Measurements from ENCODE around the gene PAX2.

The PAX2 gene

DNA sequence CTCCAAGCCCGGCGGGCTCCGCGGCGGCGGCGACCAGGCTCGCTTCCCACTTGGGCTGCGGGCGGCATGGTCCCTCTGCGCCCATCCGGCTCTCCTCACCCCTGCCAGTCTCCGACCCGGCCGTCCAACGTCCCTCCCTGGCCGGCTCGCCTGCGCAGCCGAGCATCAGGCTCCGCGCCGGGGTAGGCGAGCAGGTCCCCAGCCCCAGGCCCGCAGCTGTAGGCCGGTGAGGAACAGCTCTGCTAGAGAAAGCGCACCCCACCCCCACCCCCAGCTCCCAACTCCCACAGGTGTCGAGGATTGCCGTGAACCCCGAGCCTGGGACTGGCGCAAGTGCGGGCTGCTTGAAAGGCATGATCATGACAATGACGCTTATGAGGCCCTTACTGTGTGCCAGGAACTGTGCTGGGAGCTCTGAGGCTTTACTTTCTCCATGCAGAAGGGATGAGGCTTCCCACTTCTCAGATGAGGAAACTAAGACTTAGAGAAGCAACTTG lies 20.8 kb upstream of the PAX2 start:
- DNase-seq (ENCODE audit: low spot score), result no peak

GRCh38 chr10:100725071-100725471 lies 20.3 kb upstream of the PAX2 start:
- no peak for DNase-seq (ENCODE audit: low spot score)

DNA sequence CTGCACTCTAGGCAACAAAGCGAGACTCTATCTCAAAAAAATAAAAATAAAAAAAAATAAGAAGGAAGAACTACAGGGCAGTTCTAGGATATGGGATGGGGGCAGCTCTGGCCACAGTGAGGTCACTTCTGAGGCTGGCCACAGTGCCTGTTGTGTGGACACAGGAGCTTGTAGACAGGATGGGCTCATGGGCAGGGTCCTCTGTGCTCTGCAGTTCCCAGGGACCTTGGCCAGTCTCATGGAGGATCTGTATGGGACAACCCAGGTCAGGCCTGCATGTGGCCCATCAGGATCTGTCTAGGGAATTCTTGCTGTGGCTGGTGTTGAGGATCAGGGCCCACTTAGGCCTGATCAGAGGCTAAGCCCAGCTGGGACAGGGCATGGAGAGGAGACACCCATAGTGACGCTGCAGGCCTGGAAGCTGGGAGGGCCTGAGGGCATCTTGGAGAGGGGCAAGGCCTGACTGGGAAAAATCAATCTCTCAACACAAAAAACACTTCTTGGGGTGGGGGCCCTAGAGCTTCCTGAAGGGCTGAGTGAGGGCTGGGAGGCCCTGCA lies 19.4 kb upstream of the PAX2 start:
- DNase-seq (ENCODE audit: low spot score), result no peak

DNA sequence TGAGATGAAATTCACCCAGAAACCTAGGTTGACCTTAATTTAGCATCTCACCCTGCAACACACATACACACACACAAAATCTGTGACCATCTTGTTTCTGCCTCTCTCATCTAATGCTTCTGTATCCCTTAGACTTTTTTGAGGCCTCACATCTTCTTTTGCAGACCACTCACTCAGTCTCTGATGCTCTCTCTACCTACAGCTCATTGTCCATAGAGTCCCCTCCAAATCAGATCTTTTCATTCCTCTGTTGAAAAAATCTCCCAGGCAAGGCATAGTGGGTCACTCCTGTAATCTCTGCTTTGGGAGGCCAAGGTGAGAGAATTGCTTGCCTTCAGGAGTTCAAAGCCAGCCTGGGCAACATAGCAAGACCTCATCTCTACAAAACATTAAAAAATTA lies 17.6 kb upstream of the PAX2 start:
- no peak for DNase-seq (ENCODE audit: low spot score)

DNA sequence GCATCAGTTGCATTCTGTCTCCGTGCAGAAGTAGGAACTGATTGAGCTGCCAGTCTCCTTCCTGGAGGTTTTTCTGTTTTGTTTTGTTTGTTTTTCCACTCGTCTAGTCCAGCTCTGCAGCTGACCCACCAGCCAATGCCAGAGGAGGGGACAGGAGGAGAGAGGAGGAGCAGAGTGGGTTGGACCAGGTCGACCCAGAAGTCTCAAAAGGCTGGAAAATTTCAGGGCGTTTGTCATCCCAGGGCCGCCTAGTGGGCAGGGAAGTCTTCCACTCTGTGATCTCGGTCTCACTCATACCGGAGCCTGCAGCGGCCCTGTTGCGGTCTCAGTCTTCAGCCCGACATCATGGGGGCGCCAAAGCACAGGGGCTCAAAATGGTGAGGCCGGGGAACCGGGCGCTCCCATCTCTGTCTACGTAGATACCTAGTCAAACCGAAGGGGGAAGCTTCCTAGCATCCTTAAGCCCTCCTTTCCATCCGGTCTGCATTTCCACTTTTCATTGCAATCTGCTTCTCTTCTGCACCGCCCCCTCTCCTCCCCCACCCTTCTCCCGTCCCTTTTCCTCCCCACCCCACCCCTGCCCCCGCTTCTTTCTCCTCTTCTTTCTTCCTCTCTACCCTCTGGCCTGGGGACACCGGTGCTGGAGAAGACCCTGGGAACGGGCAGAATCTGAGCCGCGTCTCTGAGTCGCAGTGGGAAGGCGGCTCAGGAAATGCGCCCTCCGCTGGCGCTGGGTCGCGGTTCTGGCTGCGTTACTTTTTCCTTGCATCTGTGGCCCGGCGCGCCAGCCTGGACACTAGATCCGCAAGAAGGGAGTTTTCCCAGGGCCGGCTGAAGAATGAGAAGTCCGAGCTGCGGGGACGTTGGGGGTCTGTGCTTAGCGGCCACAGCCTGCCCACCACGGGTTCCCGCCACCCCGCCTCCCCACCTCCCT lies 16.2 kb upstream of the PAX2 start:
- no peak for DNase-seq (ENCODE audit: low spot score)

DNA sequence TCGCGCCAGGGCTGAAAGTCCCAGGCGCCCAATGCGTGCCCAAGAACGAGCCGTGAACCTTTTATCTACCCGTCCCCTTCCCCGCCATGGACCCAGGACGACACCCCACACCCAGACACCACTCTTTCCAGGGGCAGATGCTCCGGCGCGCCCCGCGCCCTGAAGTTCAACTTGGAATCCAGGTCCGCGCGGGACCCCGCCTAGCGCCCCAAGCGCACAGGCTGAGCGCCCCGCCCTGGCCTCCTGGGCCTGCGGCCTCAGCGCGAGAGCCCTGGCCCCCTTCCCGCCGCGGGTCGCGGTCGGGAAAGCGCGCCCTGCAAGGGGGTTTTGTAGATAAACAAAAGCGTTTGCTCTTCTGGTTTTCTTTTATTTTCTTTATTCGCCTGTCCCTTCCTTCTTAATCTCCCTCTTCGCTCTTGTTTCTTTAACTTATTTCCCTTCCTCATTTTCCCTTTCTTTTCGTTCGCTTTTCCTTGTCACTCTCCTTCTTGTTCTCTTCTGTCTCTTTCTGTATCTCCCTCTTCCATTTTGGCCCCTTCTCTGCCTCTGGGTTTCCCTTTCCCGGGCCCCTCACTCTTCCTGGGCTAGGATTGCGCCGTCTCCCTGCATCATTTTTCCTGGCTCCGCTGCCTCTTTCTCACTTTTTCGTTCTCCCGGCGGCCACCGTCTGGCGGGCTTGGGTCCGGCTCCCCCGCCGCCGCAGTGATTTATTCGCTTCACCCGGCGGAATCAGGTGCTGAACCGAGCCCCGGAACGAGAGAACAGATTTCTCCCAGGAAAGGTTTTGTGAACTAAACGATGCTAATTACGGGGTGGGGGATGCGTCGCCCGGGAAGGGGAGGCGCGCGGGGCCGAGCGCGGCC lies 15.3 kb upstream of the PAX2 start:
- no peak for DNase-seq (ENCODE audit: low spot score)

- no peak for DNase-seq (ENCODE audit: low spot score)
Observed at GRCh38 chr10:100730725-100731406, 14.5 kb upstream of the PAX2 start.

GRCh38 chr10:100731407-100732240 lies 13.8 kb upstream of the PAX2 start:
- DNase-seq (ENCODE audit: low spot score), result no peak

DNA sequence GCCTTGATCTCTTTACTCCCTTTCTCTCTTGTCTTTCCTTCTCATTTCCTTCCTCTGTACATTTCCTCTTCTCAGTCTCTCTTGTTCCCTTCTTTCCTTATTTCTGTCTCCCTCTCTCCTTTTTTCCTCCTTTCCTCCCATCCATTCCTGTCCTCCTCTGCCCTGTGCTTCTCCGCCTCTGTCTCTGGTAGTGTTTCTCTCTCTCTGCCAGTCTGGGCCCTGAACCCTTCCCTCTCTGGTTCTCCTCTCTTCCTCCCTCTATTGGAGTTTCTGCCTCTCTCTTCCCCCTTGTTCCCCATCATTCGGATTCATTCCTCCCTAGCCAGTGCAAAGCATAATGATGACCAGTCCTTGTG lies 13.2 kb upstream of the PAX2 start:
- DNase-seq (ENCODE audit: low spot score), result no peak

DNA sequence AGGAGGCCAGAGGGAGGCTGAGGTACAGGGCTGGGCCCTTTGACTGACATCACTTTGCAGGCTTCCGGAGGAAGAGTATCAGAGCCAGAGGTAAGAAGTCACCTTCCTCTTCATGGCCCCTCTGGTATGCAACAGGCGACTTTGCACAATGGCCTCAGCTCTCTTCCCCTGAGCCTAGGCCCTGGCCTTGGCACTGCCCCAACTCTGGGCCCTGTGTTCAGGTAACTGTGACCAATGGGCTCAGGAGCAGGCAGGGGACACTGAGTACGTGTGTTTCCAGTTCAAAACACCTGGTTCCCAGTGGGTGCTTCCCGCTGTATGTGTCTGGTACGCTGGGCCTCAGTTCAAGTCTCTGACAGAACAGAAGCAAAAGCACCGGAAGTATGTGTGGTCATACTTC lies 12.1 kb upstream of the PAX2 start:
- no peak for DNase-seq (ENCODE audit: low spot score)

GRCh38 chr10:100734295-100735086 lies 10.9 kb upstream of the PAX2 start:
- no peak for DNase-seq (ENCODE audit: low spot score)

DNA sequence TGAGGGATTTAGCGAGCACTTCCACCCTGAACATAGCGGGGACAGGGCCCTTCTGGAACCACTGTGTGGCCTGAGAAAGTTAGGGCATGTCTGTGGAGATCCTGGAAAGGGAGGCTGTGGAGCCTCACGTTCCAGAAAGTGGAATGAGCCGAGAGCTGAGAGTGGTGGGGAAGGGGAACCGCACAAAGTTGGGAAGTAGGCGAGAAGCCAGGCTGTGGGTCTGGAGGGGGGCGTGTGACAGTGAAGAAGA lies 10.4 kb upstream of the PAX2 start:
- DNase-seq (ENCODE audit: low spot score), result no peak

GRCh38 chr10:100735337-100736143 lies 9.8 kb upstream of the PAX2 start:
- no peak for DNase-seq (ENCODE audit: low spot score)

DNA sequence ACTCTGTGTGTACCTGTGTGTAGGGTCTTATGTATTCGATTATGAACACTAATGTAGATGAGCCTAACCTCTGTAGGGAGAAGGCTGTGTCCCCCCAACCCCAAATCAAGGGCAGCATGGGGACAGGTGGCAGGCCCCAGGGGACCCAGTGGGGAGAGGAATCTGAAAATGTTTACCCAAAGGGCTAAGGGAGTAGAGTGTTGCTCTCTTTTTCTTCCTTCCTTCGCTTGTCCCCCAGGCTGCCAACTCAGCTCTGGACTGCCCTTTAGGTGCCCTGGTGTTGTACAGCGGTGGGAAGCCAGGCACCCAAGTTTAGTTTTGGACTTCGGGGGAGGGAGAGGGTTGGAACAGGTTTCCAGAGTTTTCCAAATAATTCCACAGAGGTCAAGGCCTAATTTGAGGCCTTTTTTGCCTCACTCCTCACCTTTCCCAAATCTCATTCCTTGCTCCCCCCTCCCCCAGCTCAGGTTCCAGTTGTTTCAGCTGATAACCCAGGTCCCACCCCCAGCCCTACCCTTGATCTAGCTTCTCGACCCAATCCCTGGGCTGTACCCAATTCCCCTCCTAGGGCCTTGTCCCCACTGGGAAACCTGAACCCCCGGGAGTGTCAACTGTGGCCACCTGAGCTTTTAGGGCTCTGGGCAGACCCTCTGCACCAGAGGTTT lies 9.1 kb upstream of the PAX2 start:
- no peak for DNase-seq (ENCODE audit: low spot score)

- no peak for DNase-seq (ENCODE audit: low spot score)
Observed at GRCh38 chr10:100736809-100737354, 8.5 kb upstream of the PAX2 start.

GRCh38 chr10:100737355-100738054 lies 7.9 kb upstream of the PAX2 start:
- DNase-seq (ENCODE audit: low spot score), result no peak

GRCh38 chr10:100738055-100738827 lies 7.1 kb upstream of the PAX2 start:
- DNase-seq (ENCODE audit: low spot score), result no peak

Data from pons (tissue), 1 donor.